PC-9 (cell line): ENCODE results near the gene SH3BP5L. TPM values are rescaled to one million over a fixed set of nuclear protein-coding genes. Genes with fewer than 3 reads are reported as not detected.
"Not testable (repeated sequence)": the region's sequence is repeated elsewhere in the genome, so short reads cannot be mapped to it uniquely, and the experiment has no call there.

Source experiments
- BruUV-seq: library from RNA; stranded (reverse); fragments of 400-500 nt; replicated peaks from 2 replicates; lab custom pipeline; 2021; lab: Mats Ljungman, UMichigan
- CTCF ChIA-PET: fragments of 300-600 bp; sonication (Branson Sonifier 250); formaldehyde crosslinking; loops from one replicate; lab custom pipeline; 2022; ENCODE audit warnings: antibody characterized with exemption; lab: Charles Lee
- POLR2A ChIA-PET: fragments of 300-600 bp; sonication (Branson Sonifier 250); formaldehyde crosslinking; loops from one replicate; lab custom pipeline; 2022; ENCODE audit warnings: antibody characterized with exemption; ENCODE audit not compliant: unreplicated experiment; lab: Charles Lee
- DNase-seq, 2 experiments: peaks; one replicate each; pipeline versions ENCODE4 v3.0.0 to v3.0.0-alpha.2; 2015 to 2022; ENCODE audit warnings: mixed read lengths in 1 of 2
- H2AFZ ChIP-seq: fragments of 200-600 bp; sonication (generic); 2 replicates; pipeline ENCODE4 v1.8.1; 2017; ENCODE audit warnings: antibody characterized with exemption
- H3F3A ChIP-seq: fragments of 200-600 bp; sonication (generic); 2 replicates; pipeline ENCODE4 v1.8.1; 2017; ENCODE audit warnings: antibody characterized with exemption, mild to moderate bottlenecking, low read depth; ENCODE audit not compliant: insufficient read depth
- H3K27ac ChIP-seq: fragments of 200-600 bp; sonication (generic); 2 replicates; pipeline ENCODE4 v1.6.1; 2016; ENCODE audit warnings: mixed run types
- H3K27me3 ChIP-seq: fragments of 200-600 bp; sonication (generic); 2 replicates; pipeline ENCODE4 v1.6.1; 2016; ENCODE audit warnings: low read depth, mixed run types; ENCODE audit not compliant: insufficient read depth
- H3K36me3 ChIP-seq: fragments of 200-600 bp; sonication (generic); 2 replicates; pipeline ENCODE4 v1.6.1; 2016; ENCODE audit warnings: low read depth, mixed run types
- H3K4me1 ChIP-seq: fragments of 200-600 bp; sonication (generic); replicated peaks from 2 replicates; pipeline ENCODE4 v1.6.1; 2016; ENCODE audit warnings: mixed run types; ENCODE audit not compliant: insufficient read depth
- H3K4me2 ChIP-seq: fragments of 200-600 bp; sonication (generic); 2 replicates; pipeline ENCODE4 v1.6.1; 2017; ENCODE audit warnings: mixed run types
- H3K4me3 ChIP-seq: fragments of 200-600 bp; sonication (generic); 2 replicates; pipeline ENCODE4 v1.6.1; 2016; ENCODE audit warnings: mixed run types
- H3K79me2 ChIP-seq: fragments of 200-600 bp; sonication (generic); 2 replicates; pipeline ENCODE4 v1.6.1; 2017; ENCODE audit warnings: low read depth, mixed run types
- H3K9me2 ChIP-seq: fragments of 200-600 bp; sonication (generic); 2 replicates; pipeline ENCODE4 v1.8.1; 2017; ENCODE audit warnings: mild to moderate bottlenecking; ENCODE audit not compliant: insufficient read depth
- H3K9me3 ChIP-seq: fragments of 200-600 bp; sonication (generic); 2 replicates; pipeline ENCODE4 v1.8.1; 2016; ENCODE audit warnings: low read depth; ENCODE audit not compliant: insufficient read depth
- H4K20me1 ChIP-seq: fragments of 200-600 bp; sonication (generic); 2 replicates; pipeline ENCODE4 v1.8.1; 2017; ENCODE audit not compliant: insufficient read depth
- CTCF ChIP-seq: fragments of 200-600 bp; sonication (generic); conservative IDR thresholded peaks from 2 replicates; pipeline ENCODE4 v1.6.1; 2017; ENCODE audit warnings: mixed run types, antibody characterized with exemption, mild to moderate bottlenecking, moderate library complexity
- EZH2 ChIP-seq: fragments of 200-600 bp; sonication (generic); IDR thresholded peaks from 2 replicates; pipeline ENCODE4 v1.8.0; 2017; ENCODE audit warnings: antibody characterized with exemption, low read depth
- intact Hi-C: fragments of 100-400 bp; cut with micrococcal nuclease; formaldehyde crosslinking; loops from one replicate; pipeline ENCODE4 v1.10.0; 2022; ENCODE audit not compliant: unreplicated experiment
- total RNA-seq: library from RNA; stranded (reverse); gene quantifications from 2 replicates; pipeline ENCODE4 v1.2.3, GENCODE V29; 2021

SH3BP5L gene
- total RNA-seq, 1 experiment from 2014 or later = 24.6 TPM

GRCh38 chr1:248802454-248802853, 23.3 kb downstream of the SH3BP5L start:
- no peak for DNase-seq
- H3K27ac ChIP-seq = no peak overlapping the region
- H4K20me1 ChIP-seq = no peaks in the 10 kb centered on the region
- no TSS peak for BruUV-seq
- no peaks in the 10 kb centered on the region for H3F3A ChIP-seq
- H3K27me3 ChIP-seq = peaks cover 46% of the 10 kb centered on the region; the same call in 1 of the 2 replicates
- H3K4me2 ChIP-seq = no peak overlapping the region
- H3K4me3 ChIP-seq = no peak overlapping the region
- POLR2A ChIA-PET = no interaction called here
- no peaks in the 10 kb centered on the region for H3K9me2 ChIP-seq
- H3K9me3 ChIP-seq = no peaks in the 10 kb centered on the region
- CTCF ChIA-PET = no interaction called here
- H3K36me3 ChIP-seq = no peaks in the 10 kb centered on the region
- H3K79me2 ChIP-seq = no peaks in the 10 kb centered on the region
- no peak for TF ChIP-seq CTCF
- TF ChIP-seq EZH2 = no peak
- H3K4me1 ChIP-seq = no peaks in the 10 kb centered on the region
- no peak overlapping the region for H2AFZ ChIP-seq
- intact Hi-C loops = no loop called here

GRCh38 chr1:248800459-248800858, 25.3 kb downstream of the SH3BP5L start:
- ChIA-PET POLR2A (no interaction called here), CTCF (no interaction called here)
- Histone ChIP-seq H3K27ac (no peak overlapping the region), H3K9me3 (no peaks in the 10 kb centered on the region), H3K36me3 (no peaks in the 10 kb centered on the region), H3K4me3 (no peak overlapping the region), H2AFZ (no peak overlapping the region), H3K27me3 (peaks cover 48% of the 10 kb centered on the region; the same call in 1 of the 2 replicates), H4K20me1 (no peaks in the 10 kb centered on the region), H3K4me1 (no peaks in the 10 kb centered on the region), H3K9me2 (no peaks in the 10 kb centered on the region), H3K4me2 (no peak overlapping the region), H3K79me2 (no peaks in the 10 kb centered on the region), H3F3A (no peaks in the 10 kb centered on the region)
- TF ChIP-seq CTCF (no peak), EZH2 (no peak)
- intact Hi-C loops = no loop called here
- no peak for DNase-seq
- BruUV-seq = no TSS peak

GRCh38 chr1:248798791-248799190, 26.9 kb downstream of the SH3BP5L start:
- TF ChIP-seq CTCF (no peak), EZH2 (no peak)
- CTCF ChIA-PET = no interaction called here

GRCh38 chr1:248794663-248795062, 31.1 kb downstream of the SH3BP5L start:
- H3K4me3 ChIP-seq, H3K4me2 ChIP-seq, H3K9me2 ChIP-seq, H3K9me3 ChIP-seq, DNase-seq, CTCF ChIA-PET, H3K79me2 ChIP-seq, H4K20me1 ChIP-seq, BruUV-seq, POLR2A ChIA-PET, H3F3A ChIP-seq, H2AFZ ChIP-seq, H3K36me3 ChIP-seq, H3K27ac ChIP-seq, intact Hi-C loops, H3K4me1 ChIP-seq: not testable (repeated sequence)
- peaks cover 29% of the 10 kb centered on the region; the same call in 1 of the 2 replicates for H3K27me3 ChIP-seq

More at GRCh38 chr1:248798791-248799190, 26.9 kb downstream of the SH3BP5L start:
- POLR2A ChIA-PET = no interaction called here
- H3F3A ChIP-seq = no peaks in the 10 kb centered on the region
- peaks cover 48% of the 10 kb centered on the region; the same call in 1 of the 2 replicates for H3K27me3 ChIP-seq
- no peak for DNase-seq
- no peak overlapping the region for H2AFZ ChIP-seq
- H3K9me2 ChIP-seq = no peaks in the 10 kb centered on the region
- H3K4me3 ChIP-seq = no peak overlapping the region
- H3K4me2 ChIP-seq = no peak overlapping the region
- intact Hi-C loops = no loop called here
- H4K20me1 ChIP-seq = no peaks in the 10 kb centered on the region
- no TSS peak for BruUV-seq
- no peaks in the 10 kb centered on the region for H3K79me2 ChIP-seq
- no peak overlapping the region for H3K27ac ChIP-seq
- no peaks in the 10 kb centered on the region for H3K9me3 ChIP-seq
- no peaks in the 10 kb centered on the region for H3K36me3 ChIP-seq
- no peaks in the 10 kb centered on the region for H3K4me1 ChIP-seq
